SK-N-SH treated with all-trans-retinoic acid at 6 μM for 48 hours (cell line): ENCODE data around the gene ATP2B3.

Experiments used
- ARNTL ChIP-seq: fragments of 450-650 bp; formaldehyde crosslinking; IDR thresholded peaks from 2 replicates; pipeline ENCODE4 v1.5.0; 2020; ENCODE audit warnings: low read depth, mild to moderate bottlenecking, moderate library complexity, borderline replicate concordance
- CSDC2 ChIP-seq: fragments of 250-450 bp; sonication (Bioruptor Pico); IDR thresholded peaks from 2 replicates; pipeline ENCODE4 v1.5.0; 2020; ENCODE audit warnings: mild to moderate bottlenecking, moderate library complexity
- ESRRG ChIP-seq: fragments of 250-450 bp; sonication (Bioruptor Pico); IDR thresholded peaks from 2 replicates; pipeline ENCODE4 v1.6.1; 2021; ENCODE audit warnings: mild to moderate bottlenecking
- RARB ChIP-seq: fragments of 250-450 bp; sonication (Bioruptor Pico); IDR thresholded peaks from 2 replicates; pipeline ENCODE4 v1.8.0; 2021; ENCODE audit warnings: mild to moderate bottlenecking, moderate library complexity
- SNAI2 ChIP-seq: fragments of 250-450 bp; sonication (Bioruptor Pico); IDR thresholded peaks from 2 replicates; pipeline ENCODE4 v1.5.0; 2020; ENCODE audit warnings: mild to moderate bottlenecking, moderate library complexity
- TCF4 ChIP-seq: fragments of 250-450 bp; sonication (Bioruptor Pico); IDR thresholded peaks from 2 replicates; pipeline ENCODE4 v1.8.0; 2021; ENCODE audit warnings: mild to moderate bottlenecking, moderate library complexity, borderline replicate concordance
- ZFP3 ChIP-seq: fragments of 250-450 bp; sonication (Bioruptor Pico); IDR thresholded peaks from 2 replicates; pipeline ENCODE4 v1.5.0; 2020; ENCODE audit warnings: mild to moderate bottlenecking, moderate library complexity
- ZFP30 ChIP-seq: fragments of 450-650 bp; formaldehyde crosslinking; IDR thresholded peaks from 2 replicates; pipeline ENCODE4 v1.5.0; 2022; ENCODE audit warnings: mild to moderate bottlenecking, moderate library complexity
- TF ChIP-seq, protein P1 (sequence below): fragments of 250-450 bp; sonication (Bioruptor Pico); IDR thresholded peaks from 2 replicates; pipeline ENCODE4 v1.8.0; 2020; ENCODE audit warnings: mild to moderate bottlenecking, moderate library complexity, borderline replicate concordance

GRCh38 chrX:153557618-153558355 lies 40.3 kb downstream of the ATP2B3 start:
- TF ChIP-seq, protein P1, sequence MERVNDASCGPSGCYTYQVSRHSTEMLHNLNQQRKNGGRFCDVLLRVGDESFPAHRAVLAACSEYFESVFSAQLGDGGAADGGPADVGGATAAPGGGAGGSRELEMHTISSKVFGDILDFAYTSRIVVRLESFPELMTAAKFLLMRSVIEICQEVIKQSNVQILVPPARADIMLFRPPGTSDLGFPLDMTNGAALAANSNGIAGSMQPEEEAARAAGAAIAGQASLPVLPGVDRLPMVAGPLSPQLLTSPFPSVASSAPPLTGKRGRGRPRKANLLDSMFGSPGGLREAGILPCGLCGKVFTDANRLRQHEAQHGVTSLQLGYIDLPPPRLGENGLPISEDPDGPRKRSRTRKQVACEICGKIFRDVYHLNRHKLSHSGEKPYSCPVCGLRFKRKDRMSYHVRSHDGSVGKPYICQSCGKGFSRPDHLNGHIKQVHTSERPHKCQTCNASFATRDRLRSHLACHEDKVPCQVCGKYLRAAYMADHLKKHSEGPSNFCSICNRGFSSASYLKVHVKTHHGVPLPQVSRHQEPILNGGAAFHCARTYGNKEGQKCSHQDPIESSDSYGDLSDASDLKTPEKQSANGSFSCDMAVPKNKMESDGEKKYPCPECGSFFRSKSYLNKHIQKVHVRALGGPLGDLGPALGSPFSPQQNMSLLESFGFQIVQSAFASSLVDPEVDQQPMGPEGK (CRISPR knock-in tag), result no peak
- TF ChIP-seq TCF4 (no peak), RARB (no peak), CSDC2 (no peak), ESRRG (no peak), SNAI2 (no peak), ARNTL (CRISPR knock-in tag) (no peak), ZFP30 (no peak), ZFP3 (CRISPR knock-in tag) (no peak)
